HG03460 (cell line): ENCODE data around the gene PDZD8.
"Not testable (repeated sequence)": the region's sequence is repeated elsewhere in the genome, so short reads cannot be mapped to it uniquely, and the experiment has no call there.

ENCODE experiments used
- ATAC-seq: cut with Tn5 transposase; IDR thresholded peaks from one replicate; pipeline ENCODE4 v1.9.1; 2021; ENCODE audit not compliant: unreplicated experiment

Gene PDZD8

GRCh38 chr10:117294735-117295134, 80.5 kb downstream of the PDZD8 start:
- no peak for ATAC-seq

GRCh38 chr10:117294039-117294645, 81.1 kb downstream of the PDZD8 start:
- ATAC-seq, result no peak

GRCh38 chr10:117290872-117291271, 84.4 kb downstream of the PDZD8 start:
- ATAC-seq, result not testable (repeated sequence)

DNA sequence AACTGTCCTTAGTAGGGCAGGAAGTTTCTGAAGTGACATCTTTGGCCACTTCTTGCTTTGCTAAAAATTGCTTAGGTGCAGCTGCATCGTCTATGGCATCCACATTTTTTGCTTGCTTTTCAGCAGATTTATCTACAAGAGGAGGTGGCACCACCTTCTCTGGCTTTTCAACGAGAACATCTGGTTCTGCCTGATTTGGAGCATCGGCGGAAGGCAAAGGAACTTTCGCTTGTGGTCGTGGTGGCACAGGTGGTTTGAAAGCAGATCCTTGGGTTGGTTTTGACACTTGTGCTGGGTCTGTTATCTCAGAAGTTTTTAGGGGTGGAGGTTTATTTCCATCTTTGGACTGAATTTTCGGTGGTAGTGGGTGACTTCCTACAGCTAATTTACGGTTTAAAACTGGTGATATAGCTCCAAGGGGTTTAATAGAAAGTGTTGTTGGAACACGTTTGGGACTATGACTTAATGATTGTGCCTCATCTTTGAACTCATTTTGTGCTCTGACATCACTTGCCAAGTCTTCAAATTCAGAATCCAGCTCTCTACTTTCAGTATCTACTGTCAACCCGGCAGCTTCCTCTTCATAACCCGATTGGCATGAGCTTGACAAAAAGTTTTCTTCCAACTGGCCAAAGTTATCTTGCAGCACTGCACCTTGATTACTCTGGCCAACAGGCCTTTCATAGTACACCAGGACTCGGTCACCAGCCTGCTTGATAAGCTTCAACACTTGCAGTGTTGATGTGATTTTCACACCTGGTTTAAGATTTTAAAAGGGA, 90.3 kb downstream of the PDZD8 start:
- ATAC-seq, result no peak

- no peak for ATAC-seq
Measured at GRCh38 chr10:117277675-117278074, 97.6 kb downstream of the PDZD8 start.

GRCh38 chr10:117275121-117275520, 100.1 kb downstream of the PDZD8 start:
- ATAC-seq, result no peak

- ATAC-seq, result no peak
Measured at GRCh38 chr10:117274509-117274908, 100.7 kb downstream of the PDZD8 start.

GRCh38 chr10:117273980-117274379, 101.3 kb downstream of the PDZD8 start:
- ATAC-seq, result no peak

DNA sequence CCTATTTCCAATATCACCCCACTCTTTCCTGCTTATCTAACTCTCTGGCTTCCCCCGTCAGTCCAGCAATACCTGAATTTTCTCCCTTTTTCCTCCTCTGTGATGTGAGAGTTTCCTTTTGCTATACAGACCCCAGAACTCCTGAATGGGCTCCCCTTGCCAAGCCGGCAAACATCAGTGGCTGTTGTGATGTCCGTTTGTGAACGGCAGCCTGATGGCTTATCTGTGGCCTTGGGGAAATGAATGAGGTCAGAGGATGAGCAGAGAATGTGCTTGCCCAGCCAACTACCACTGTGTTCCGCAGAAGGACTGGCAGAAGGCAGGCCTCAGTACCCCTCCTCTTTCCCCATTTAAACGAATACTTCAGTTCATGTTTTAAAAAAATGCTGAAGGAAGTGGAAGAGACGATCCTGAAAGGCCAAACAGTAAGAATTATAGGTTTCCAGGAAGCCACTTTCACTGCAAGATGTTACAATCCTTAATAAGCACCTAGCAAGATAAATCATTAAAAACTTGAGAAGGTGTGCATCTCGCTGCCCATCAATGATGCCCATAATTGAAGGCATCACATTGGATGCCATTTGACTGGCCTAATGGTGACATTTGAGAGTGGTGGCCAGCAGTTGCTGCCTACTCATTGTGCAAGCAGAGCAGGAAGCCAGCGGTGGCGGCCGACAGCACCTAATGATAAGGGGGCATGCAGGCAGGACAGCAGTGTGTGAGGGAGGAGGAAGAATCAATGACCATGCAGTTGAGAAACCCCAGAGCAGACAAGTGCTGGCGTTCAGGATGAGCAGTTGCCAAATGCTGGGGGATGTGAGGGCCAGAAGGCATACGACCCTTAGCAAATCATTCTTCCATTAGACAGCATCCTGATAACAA, 102.8 kb downstream of the PDZD8 start:
- ATAC-seq, result no peak

DNA sequence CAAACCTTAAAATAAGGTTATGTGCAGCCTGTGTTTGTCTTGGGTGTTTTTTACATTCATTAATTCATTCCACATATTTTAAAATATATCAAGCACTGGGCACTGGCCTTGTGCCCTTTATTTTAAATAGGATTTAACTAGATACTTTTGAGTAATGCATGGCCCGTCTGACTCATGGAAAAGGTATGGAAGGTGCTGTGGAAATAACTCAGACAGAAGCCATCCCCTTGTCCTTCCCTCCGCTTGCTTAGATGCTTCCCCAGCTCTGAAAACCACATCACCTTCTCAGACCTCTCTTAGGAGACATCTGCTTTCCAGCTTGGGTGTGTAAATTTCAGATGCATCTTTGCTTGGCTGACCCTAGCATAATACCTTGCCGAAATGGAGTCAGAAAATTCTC, 103.8 kb downstream of the PDZD8 start:
- ATAC-seq, result no peak

- ATAC-seq, result no peak
Measured at GRCh38 chr10:117268907-117269306, 106.3 kb downstream of the PDZD8 start.

GRCh38 chr10:117268258-117268657, 107.0 kb downstream of the PDZD8 start:
- ATAC-seq, result no peak

DNA sequence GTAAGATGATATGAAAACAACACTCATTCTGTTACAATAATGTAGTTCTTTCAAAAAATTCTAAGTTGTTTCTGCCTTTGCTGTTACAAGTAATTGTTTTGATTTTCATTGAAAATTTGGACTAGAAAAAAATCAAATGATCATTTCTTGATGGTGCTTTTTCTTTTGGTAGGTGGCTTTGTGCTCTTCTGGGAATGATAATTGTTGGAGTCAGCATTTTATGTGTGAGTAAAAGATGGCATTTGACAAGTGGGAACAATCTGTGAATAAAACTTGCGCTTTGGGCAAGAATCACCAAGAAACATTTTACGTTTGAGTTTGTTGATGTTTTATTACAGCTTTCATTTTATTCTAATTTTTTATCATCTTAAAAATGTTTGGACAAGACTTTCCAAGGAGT, 108.4 kb downstream of the PDZD8 start:
- ATAC-seq, result no peak

DNA sequence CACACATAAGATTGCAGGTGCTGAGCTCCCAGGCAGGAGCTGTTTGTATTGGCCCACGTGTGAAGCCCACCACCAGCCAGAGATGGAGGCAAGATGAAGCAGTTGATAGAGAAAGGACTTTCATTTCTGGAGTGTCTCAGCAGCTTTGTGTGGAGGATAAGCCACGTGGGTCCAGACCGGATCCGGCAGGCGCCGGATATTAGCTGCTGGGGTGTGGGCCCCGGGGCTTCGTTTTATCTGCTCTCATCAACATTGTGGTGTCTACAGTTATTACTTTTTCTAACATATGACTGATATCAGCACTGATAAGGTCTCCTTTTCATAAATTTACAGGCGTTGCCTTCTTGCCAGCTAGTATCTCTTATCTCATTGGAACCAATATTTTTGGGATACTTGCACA, 108.8 kb downstream of the PDZD8 start:
- no peak for ATAC-seq

DNA sequence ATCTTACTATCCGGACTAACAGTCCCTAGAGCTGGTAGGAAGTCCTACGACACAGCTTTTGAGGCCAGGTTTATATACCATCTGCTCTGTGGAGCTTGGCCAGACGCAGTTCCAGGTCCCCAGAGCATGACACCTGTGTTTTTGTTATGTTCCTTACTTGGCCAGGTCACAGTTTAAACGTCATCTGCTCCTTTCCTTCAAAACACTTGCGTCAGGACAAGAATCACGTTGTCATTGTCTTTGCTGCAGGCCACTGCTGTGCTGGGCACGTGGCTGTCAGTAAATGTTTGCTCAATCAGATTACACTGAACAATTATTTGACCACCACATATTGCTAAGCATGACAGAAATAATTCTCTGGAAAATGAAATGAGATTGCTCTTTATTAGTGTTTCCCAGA, 110.5 kb downstream of the PDZD8 start:
- ATAC-seq, result no peak

DNA sequence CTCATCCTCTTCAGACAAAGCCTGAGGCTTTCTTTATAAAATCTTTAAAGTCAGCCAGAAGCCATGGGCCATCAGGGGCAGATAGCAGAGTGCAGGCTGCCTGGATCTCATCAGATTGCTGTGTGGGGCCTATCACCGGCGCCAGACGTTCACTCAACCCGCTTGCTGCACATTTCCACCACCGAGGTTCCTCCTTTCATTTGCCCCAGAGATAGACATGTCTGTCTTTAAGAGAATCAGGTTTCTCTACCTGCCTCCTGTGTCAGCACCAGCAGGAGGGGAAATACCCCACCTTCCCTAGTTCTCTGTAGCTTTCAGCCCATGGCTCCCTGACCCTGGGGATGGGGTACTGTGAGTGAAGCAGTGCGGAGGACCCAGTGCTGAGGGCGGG, 112.3 kb downstream of the PDZD8 start:
- no peak for ATAC-seq

DNA sequence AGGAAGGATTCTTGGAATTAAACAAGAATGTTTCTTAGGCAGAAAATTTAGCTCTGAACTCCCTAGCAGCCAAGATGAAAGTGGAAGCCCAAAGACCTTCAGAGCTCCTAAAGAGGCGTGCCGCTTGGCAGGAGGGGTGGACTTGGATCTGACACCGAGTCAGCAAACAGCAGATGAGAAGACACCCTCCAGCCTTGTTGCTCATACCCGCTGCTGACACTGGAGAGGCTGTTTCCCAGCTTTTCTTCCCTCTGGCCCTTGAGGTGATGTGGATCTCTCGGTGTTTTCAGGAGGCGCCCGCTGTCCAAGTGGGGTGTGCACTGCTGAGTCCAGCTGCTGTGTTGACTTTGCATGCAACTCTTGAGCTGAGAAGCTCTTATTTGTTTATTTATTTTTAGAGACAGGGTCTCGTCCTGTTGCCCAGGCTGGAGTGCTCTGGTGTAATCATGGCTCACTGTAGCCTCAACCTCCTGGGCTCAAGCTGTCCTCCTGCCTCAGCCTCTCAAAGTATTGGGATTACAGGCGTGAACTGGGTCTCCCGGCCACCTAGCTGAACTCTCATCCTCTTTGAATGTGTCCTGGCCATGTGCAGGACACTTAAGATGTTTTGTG, 112.8 kb downstream of the PDZD8 start:
- ATAC-seq, result no peak

DNA sequence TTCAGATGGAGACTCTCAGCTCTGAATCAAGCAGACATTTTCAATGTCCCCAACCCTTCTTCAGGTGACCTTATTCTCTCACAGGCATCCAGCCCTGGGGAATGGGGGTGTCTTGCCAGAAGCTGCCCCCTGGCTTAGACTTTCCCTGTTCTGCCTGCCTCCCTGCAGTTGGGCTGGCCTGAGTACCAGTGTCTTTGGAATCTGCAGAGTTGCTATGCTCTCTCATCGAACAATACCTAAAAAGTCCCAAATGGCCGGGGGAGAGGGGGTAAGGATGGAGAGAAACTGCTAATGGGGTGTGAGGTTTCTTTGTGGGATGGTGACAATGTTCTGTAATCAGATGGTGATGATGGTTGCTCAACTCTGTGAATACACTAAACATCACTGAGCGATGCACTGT, 113.7 kb downstream of the PDZD8 start:
- no peak for ATAC-seq

- ATAC-seq, result no peak
Measured at GRCh38 chr10:117260084-117260483, 115.2 kb downstream of the PDZD8 start.

DNA sequence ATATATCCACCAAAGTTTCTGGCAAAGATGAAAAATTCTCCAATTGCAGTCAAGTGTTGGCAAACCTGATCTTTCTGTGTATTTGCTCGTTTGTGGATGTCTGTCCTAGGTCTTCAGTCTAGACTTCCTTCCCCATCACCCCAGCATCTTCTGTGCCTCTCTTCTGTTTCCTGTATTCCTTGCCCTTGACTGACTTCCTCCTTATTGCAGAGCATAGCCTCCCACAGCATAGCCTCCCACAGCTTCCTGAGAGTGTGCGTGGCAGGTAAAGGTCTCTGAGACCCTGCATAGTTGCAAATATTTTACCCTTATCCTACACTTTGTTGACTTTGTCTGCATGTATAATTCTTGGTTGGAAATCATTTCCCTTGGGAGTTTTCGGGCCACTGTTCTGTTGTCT, 116.0 kb downstream of the PDZD8 start:
- ATAC-seq, result no peak

DNA sequence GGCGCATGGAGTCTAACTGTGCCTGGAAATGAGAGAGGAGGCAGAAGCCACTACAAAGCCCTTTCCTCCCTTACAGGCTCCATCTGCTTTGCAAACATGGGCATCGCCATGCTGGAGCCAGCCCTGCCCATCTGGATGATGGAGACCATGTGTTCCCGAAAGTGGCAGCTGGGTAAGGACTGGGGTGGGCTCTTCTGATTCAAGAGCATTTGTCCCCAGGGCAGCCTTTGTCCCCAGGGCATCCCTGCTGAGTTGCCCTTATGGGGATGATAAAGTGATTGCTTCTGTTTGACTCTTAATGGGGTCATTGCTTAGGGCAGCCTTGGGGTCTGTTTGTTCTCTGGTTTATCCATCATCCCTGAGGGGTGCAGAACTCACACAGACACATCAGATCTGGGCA, 117.5 kb downstream of the PDZD8 start:
- no peak for ATAC-seq
